Stomach (tissue), 9 donors: ENCODE results near the gene CHCHD1. TPM values are rescaled to one million over a fixed set of nuclear protein-coding genes. Genes with fewer than 3 reads are reported as not detected.

Source experiments
- DNase-seq, 2 donors: peaks; one replicate each; pipeline versions ENCODE4 v3.0.0 to v3.0.0-alpha.2; 2013 to 2019
- H3K27ac ChIP-seq, 5 donors: fragments of 200-600 bp in 4 of 5; sonication (generic) in 4 of 5; one replicate each; pipeline ENCODE4 v1.5.1; 2013 to 2019; ENCODE audit warnings: mild to moderate bottlenecking in 1 of 5, moderate library complexity in 1 of 5
- H3K27me3 ChIP-seq, 3 donors: fragments of 200-600 bp; sonication (generic); one replicate each; pipeline ENCODE4 v1.5.1; 2017 to 2019; ENCODE audit warnings: mixed run types in 1 of 3
- H3K36me3 ChIP-seq, 4 donors: fragments of 200-600 bp; sonication (generic); 1 replicate in 3 of 4; 2 replicates in 1 of 4; pipeline ENCODE4 v1.5.1; 2016 to 2019
- H3K4me1 ChIP-seq, 4 donors: fragments of 200-600 bp; sonication (generic); one replicate each; pipeline ENCODE4 v1.5.1; 2016 to 2019
- H3K4me3 ChIP-seq, 4 donors: fragments of 200-600 bp; sonication (generic) in 3 of 4; one replicate each; pipeline ENCODE4 v1.5.1; 2016 to 2019; ENCODE audit warnings: mild to moderate bottlenecking in 1 of 4
- H3K9me3 ChIP-seq, 4 donors: fragments of 200-600 bp; sonication (generic); one replicate each; pipeline ENCODE4 v1.5.1; 2016 to 2019
- CTCF ChIP-seq, 7 experiments: fragments of 450-650 bp in 4 of 7; fragments of 200-600 bp in 3 of 7; sonication (generic) in 3 of 7; IDR thresholded peaks; one replicate each; pipeline ENCODE4 v1.5.1; 2016 to 2019; ENCODE audit warnings: antibody characterized with exemption in 7 of 7, control low read depth in 2 of 7, mild to moderate bottlenecking in 1 of 7
- EP300 ChIP-seq: sonication (generic); formaldehyde crosslinking; IDR thresholded peaks from one replicate; pipeline ENCODE4 v1.6.1; 2017; ENCODE audit warnings: antibody characterized with exemption
- POLR2A ChIP-seq, 4 donors: fragments of 450-650 bp; IDR thresholded peaks; one replicate each; pipeline ENCODE4 v1.6.1; 2016; ENCODE audit warnings: antibody characterized with exemption in 4 of 4, control low read depth in 2 of 4, mild to moderate bottlenecking in 1 of 4, moderate library complexity in 1 of 4
- POLR2AphosphoS5 ChIP-seq, 3 donors: sonication (generic); formaldehyde crosslinking; IDR thresholded peaks; one replicate each; pipeline ENCODE4 v1.6.1; 2016; ENCODE audit warnings: antibody characterized with exemption in 3 of 3
- WGBS, 5 donors: extraction: QIAGEN DNeasy Blood & Tissue Kit in 3 of 5; methylation state at CpG; one replicate each; pipeline versions ENCODE4 v1.1.5 to v1.1.7; 2013 to 2018; 5-methylcytosine and 5-hydroxymethylcytosine counted together
- intact Hi-C: fragments of 100-400 bp; cut with DNase I; formaldehyde crosslinking; loops from one replicate; pipeline ENCODE4 v1.15.1; 2023; ENCODE audit warnings: low total_unique reads
- polyA plus RNA-seq, 3 donors: library from polyadenylated mRNA; stranded (reverse); fragments of 200-250 nt; gene quantifications; one replicate each; pipeline ENCODE4 v1.2.3, GENCODE V29; 2013
- total RNA-seq, 5 donors: library from RNA; depleted of rRNA; stranded (reverse); fragments of >200 nt; gene quantifications; one replicate each; pipeline versions ENCODE4 v1.1.0 to v1.2.3, GENCODE V29; 2014 to 2016
- donor health status: healthy with polysubstance abuse.
- donor health status: Bipolar disorder and iron deficiency.
- donor health status: healthy.

Gene CHCHD1
- total and polyA plus RNA-seq, 8 donors, result 1.3 to 81.6 (median 38.8) TPM

GRCh38 chr10:73803680-73804286, 21.9 kb downstream of the CHCHD1 start:
- H3K4me3 ChIP-seq, result no peak overlapping the region
- H3K9me3 ChIP-seq, result no peaks in the 10 kb centered on the region
- H3K27me3 ChIP-seq, result no peaks in the 10 kb centered on the region
- intact Hi-C loops, result no loop called here
- peaks cover 92 to 99% (median 98%) of the 10 kb centered on the region in 4 donors for H3K36me3 ChIP-seq
- DNase-seq, result no peak
- peak overlapping the region in 2 of 5 donors; percentile 0 to 9 for H3K27ac ChIP-seq
- peaks cover 4 to 39% (median 25%) of the 10 kb centered on the region in 4 donors for H3K4me1 ChIP-seq
- no peak for TF ChIP-seq POLR2AphosphoS5 (IDR thresholded peaks at IDR 0.05)
- no peak for TF ChIP-seq POLR2A (IDR thresholded peaks at IDR 0.05)
- no peak for TF ChIP-seq CTCF (IDR thresholded peaks at IDR 0.05)
- no peak for TF ChIP-seq EP300

GRCh38 chr10:73806176-73806950, 24.5 kb downstream of the CHCHD1 start:
- 90 to 94% (median 92%) methylated on average over 14 of the region's 14 CpGs for WGBS, 5 donors
- Histone ChIP-seq H3K36me3 (peaks cover 69 to 79% (median 72%) of the 10 kb centered on the region in 4 donors), H3K9me3 (no peaks in the 10 kb centered on the region), H3K4me1 (peaks cover 15 to 60% (median 43%) of the 10 kb centered on the region in 4 donors), H3K4me3 (peak overlapping the region in 1 of 4 donors; percentile 8), H3K27ac (no peak overlapping the region), H3K27me3 (no peaks in the 10 kb centered on the region)
- TF ChIP-seq POLR2AphosphoS5 (IDR thresholded peaks at IDR 0.05), result no peak
- no peak for TF ChIP-seq CTCF (IDR thresholded peaks at IDR 0.05)
- TF ChIP-seq EP300, result no peak
- no peak for TF ChIP-seq POLR2A (IDR thresholded peaks at IDR 0.05)
- intact Hi-C loops, result no loop called here
- DNase-seq, result no peak

- WGBS, 5 donors, result 94 to 98% (median 95%) methylated on average over 14 of the region's 14 CpGs
- H3K9me3 ChIP-seq, result no peaks in the 10 kb centered on the region
- no peak for DNase-seq
- peaks cover 58 to 68% (median 61%) of the 10 kb centered on the region in 4 donors for H3K36me3 ChIP-seq
- H3K4me3 ChIP-seq, result peak overlapping the region in 2 of 4 donors; percentile 8 to 13
- no peak overlapping the region for H3K27ac ChIP-seq
- intact Hi-C loops, result no loop called here
- no peaks in the 10 kb centered on the region for H3K27me3 ChIP-seq
- H3K4me1 ChIP-seq, result peaks cover 13 to 63% (median 43%) of the 10 kb centered on the region in 4 donors
- no peak for TF ChIP-seq POLR2AphosphoS5 (IDR thresholded peaks at IDR 0.05)
Measured at GRCh38 chr10:73807471-73807870, 25.6 kb downstream of the CHCHD1 start.

- peaks cover 51 to 62% (median 57%) of the 10 kb centered on the region in 4 donors for H3K36me3 ChIP-seq
- no peak for DNase-seq
- peaks cover 10 to 57% (median 38%) of the 10 kb centered on the region in 4 donors for H3K4me1 ChIP-seq
- H3K4me3 ChIP-seq, result peak overlapping the region in 1 of 4 donors; percentile 8
- WGBS, 5 donors, result 81 to 92% (median 90%) methylated on average over 14 to 16 of the region's 16 CpGs
- intact Hi-C loops, result no loop called here
- H3K9me3 ChIP-seq, result no peaks in the 10 kb centered on the region
- no peak overlapping the region for H3K27ac ChIP-seq
- no peaks in the 10 kb centered on the region for H3K27me3 ChIP-seq
- TF ChIP-seq EP300 (no peak), CTCF (IDR thresholded peaks at IDR 0.05) (no peak), POLR2AphosphoS5 (IDR thresholded peaks at IDR 0.05) (no peak), POLR2A (IDR thresholded peaks at IDR 0.05) (no peak)
Measured at GRCh38 chr10:73808021-73808815, 26.4 kb downstream of the CHCHD1 start.
